Transverse colon (tissue), 4 donors: Measurements from ENCODE around the gene APMAP. TPM values are rescaled to one million over a fixed set of nuclear protein-coding genes. Genes with fewer than 3 reads are reported as not detected.

Experiments
- DNase-seq: peaks from one replicate; pipeline ENCODE4 v3.0.0-alpha.2; 2019
- H3K27ac ChIP-seq, 4 donors: fragments of 200-600 bp; sonication (generic); 2 replicates each; pipeline ENCODE4 v1.5.1; 2016 to 2018; ENCODE audit warnings: inconsistent platforms in 4 of 4
- H3K27me3 ChIP-seq: fragments of 200-600 bp; sonication (generic); 2 replicates; pipeline ENCODE4 v1.5.1; 2017; ENCODE audit warnings: inconsistent platforms
- H3K36me3 ChIP-seq, 4 donors: fragments of 200-600 bp; sonication (generic); 2 replicates each; pipeline ENCODE4 v1.5.1; 2017 to 2019; ENCODE audit warnings: inconsistent platforms in 4 of 4
- H3K4me1 ChIP-seq, 4 donors: fragments of 200-600 bp; sonication (generic); 2 replicates each; pipeline ENCODE4 v1.5.1; 2017 to 2020; ENCODE audit warnings: inconsistent platforms in 4 of 4
- H3K4me3 ChIP-seq, 4 donors: fragments of 200-600 bp; sonication (generic); 1 replicate in 1 of 4; 2 replicates in 3 of 4; pipeline versions ENCODE4 v1.5.1 to v1.6.1; 2017 to 2019; ENCODE audit warnings: inconsistent platforms in 4 of 4
- H3K9me3 ChIP-seq, 2 donors: fragments of 200-600 bp; sonication (generic); 2 replicates each; pipeline ENCODE4 v1.5.1; 2017 to 2019; ENCODE audit warnings: inconsistent platforms in 2 of 2
- EP300 ChIP-seq: sonication (generic); formaldehyde crosslinking; IDR thresholded peaks from one replicate; pipeline ENCODE4 v1.6.1; 2017; ENCODE audit warnings: antibody characterized with exemption, low read depth
- POLR2A ChIP-seq: fragments of 450-650 bp; IDR thresholded peaks from one replicate; pipeline ENCODE4 v1.6.1; 2016; ENCODE audit warnings: antibody characterized with exemption, mild to moderate bottlenecking, moderate library complexity
- POLR2AphosphoS5 ChIP-seq, 3 donors: sonication (generic); formaldehyde crosslinking; IDR thresholded peaks; one replicate each; pipeline ENCODE4 v1.6.1; 2016; ENCODE audit warnings: antibody characterized with exemption in 3 of 3
- WGBS, 2 donors: methylation state at CpG; one replicate each; pipeline ENCODE4 v1.1.5; 2018; ENCODE audit warnings: low coverage in 1 of 2; 5-methylcytosine and 5-hydroxymethylcytosine counted together
- in situ Hi-C, 4 donors: fragments of 200-750 bp; cut with MboI; loops; one replicate each; pipeline versions ENCODE4 v1.15.0 to v1.15.1; 2017; ENCODE audit warnings: low sequenced_read_pairs in 3 of 4, low pct_ligation_motif_present in 1 of 4, low pct_unique_long_range_greater_than_20kb in 1 of 4
- intact Hi-C: fragments of 100-400 bp; cut with DNase I; formaldehyde crosslinking; loops from one replicate; pipeline ENCODE4 v1.15.1; 2023; ENCODE audit warnings: low total_unique reads
- total RNA-seq, 4 donors: library from RNA; depleted of rRNA; stranded (reverse); fragments of >200 nt; gene quantifications; one replicate each; pipeline ENCODE4 v1.1.0, GENCODE V29; 2016
- TF ChIP-seq, protein P1 (sequence below), 5 experiments: fragments of 200-600 bp in 3 of 5; fragments of 450-650 bp in 2 of 5; sonication (generic) in 3 of 5; IDR thresholded peaks; 1 replicate in 2 of 5; 2 replicates in 3 of 5; pipeline ENCODE4 v1.5.1; 2016 to 2017; ENCODE audit warnings: antibody characterized with exemption in 5 of 5, inconsistent platforms in 3 of 5, mild to moderate bottlenecking in 2 of 5, moderate library complexity in 1 of 5

APMAP gene
- total RNA-seq, 4 donors from 2014 or later: 14.9 to 88.6 (median 50.2) TPM

DNA sequence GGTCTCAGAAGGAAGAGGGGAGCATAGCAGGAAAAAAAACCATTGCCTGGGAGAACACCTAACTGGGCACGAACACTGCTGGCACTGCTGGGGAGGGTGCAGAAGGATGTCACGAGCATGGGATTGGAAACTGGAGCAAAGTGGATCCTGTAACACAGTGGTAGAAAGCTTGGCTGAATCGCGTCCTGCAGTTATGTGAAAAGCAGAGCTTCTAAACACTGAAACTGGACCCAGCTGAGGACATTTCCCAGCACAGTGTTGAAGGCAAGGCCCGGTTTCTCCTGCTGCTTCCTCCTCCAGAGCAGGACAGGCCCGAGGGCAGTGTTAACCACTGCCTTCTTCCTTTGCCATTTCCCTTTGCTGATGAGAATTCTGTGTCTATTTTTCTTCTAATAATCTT is 6.7 kb downstream of the APMAP start:
- TF ChIP-seq POLR2AphosphoS5 (IDR thresholded peaks at IDR 0.05): no peak
- TF ChIP-seq EP300: no peak
- TF ChIP-seq POLR2A: no peak
- TF ChIP-seq, protein P1, sequence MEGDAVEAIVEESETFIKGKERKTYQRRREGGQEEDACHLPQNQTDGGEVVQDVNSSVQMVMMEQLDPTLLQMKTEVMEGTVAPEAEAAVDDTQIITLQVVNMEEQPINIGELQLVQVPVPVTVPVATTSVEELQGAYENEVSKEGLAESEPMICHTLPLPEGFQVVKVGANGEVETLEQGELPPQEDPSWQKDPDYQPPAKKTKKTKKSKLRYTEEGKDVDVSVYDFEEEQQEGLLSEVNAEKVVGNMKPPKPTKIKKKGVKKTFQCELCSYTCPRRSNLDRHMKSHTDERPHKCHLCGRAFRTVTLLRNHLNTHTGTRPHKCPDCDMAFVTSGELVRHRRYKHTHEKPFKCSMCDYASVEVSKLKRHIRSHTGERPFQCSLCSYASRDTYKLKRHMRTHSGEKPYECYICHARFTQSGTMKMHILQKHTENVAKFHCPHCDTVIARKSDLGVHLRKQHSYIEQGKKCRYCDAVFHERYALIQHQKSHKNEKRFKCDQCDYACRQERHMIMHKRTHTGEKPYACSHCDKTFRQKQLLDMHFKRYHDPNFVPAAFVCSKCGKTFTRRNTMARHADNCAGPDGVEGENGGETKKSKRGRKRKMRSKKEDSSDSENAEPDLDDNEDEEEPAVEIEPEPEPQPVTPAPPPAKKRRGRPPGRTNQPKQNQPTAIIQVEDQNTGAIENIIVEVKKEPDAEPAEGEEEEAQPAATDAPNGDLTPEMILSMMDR (IDR thresholded peaks at IDR 0.05): no peak
- no peaks in the 10 kb centered on the region for H3K27me3 ChIP-seq
- in situ Hi-C loops: loop anchor here in 2 of 4 donors (25.0 kb wide), 2 partner anchors 201 to 426 kb away; partner anchors contain the start of genes ENTPD6 (in 1 of the 2) and GINS1 (in 1 of the 2)
- H3K9me3 ChIP-seq: no peaks in the 10 kb centered on the region
- H3K4me3 ChIP-seq: no peak overlapping the region
- 55 to 62% methylated on average over 5 to 6 of the region's 6 CpGs for WGBS, 2 donors
- H3K27ac ChIP-seq: peak overlapping the region; percentile 65 to 76 (median 70)
- intact Hi-C loops: loop anchor here (5.0 kb wide), 1 partner anchor 191 kb away; no protein-coding TSS in a partner anchor
- DNase-seq: peak; percentile 34
- peaks cover 0 to 15% (median 4%) of the 10 kb centered on the region in 4 donors for H3K36me3 ChIP-seq
- peaks cover 4 to 30% (median 17%) of the 10 kb centered on the region in 4 donors for H3K4me1 ChIP-seq

DNA sequence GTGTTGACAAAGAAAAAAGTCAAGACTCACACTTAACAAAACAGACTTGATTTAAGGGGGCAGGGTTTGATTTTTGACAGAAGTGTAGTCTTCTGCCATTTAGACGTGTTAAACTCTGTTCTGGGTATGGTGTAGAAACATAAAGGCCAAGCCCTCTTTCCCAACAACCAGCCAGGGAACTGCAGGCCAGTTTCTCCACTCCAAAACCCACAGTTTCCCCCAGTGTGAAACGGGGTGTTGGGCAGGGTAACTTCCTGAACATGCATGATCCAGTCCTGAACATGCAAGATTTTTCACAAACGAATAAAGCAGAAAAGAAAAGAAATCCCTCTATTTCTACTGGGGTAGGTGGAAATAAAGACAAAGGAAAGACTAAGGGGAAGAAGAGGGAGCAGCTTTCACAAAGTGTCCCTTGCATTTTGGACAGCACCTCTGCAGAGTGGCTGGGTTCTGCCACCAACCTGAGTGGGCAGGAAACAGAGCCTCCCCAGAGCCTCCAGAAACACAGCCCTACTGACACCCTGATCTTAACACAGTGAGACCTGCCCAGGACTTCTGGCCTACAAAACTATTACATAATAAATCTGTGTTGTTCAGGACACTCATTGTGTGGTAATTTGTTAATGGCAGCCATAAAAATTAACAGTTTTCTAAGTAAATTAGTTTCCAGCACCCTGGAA is 7.5 kb downstream of the APMAP start:
- TF ChIP-seq EP300 (no peak), POLR2A (no peak), POLR2AphosphoS5 (IDR thresholded peaks at IDR 0.05) (no peak)
- TF ChIP-seq, protein P1 (IDR thresholded peaks at IDR 0.05): no peak
- Histone ChIP-seq H3K27me3 (no peaks in the 10 kb centered on the region), H3K4me3 (no peak overlapping the region), H3K27ac (peak overlapping the region; percentile 65 to 76 (median 70)), H3K4me1 (peaks cover 0 to 25% (median 16%) of the 10 kb centered on the region in 4 donors), H3K36me3 (peaks cover 0 to 22% (median 4%) of the 10 kb centered on the region in 4 donors), H3K9me3 (no peaks in the 10 kb centered on the region)
- peak; percentile 35 for DNase-seq
- WGBS, 2 donors: 34 to 41% methylated on average over 3 of the region's 3 CpGs
- intact Hi-C loops (loop anchor here (5.0 kb wide), 1 partner anchor 192 kb away; no protein-coding TSS in a partner anchor), in situ Hi-C loops (loop anchor here in 2 of 4 donors (25.0 kb wide), 2 partner anchors 202 to 427 kb away; partner anchors contain the start of genes ENTPD6 (in 1 of the 2) and GINS1 (in 1 of the 2))

DNA sequence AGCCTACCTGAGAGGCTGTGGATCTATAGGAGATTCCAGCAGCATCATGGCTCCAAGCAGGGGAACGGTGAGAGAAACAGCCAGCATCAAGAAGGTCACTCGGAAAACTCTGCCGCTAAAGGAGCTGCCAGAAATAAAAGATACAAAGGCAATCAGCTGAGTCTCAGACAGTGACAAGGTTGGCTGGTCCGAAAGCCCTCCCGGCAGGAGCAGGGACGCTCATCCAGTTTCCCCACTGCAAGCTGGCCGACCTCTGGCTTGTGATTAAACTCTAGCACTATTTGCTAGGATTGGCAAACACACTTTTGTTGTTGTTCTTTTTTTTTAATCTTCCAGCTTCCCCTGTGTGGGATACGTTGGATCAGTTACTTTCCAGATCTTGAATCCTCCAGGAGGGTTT is 8.7 kb downstream of the APMAP start:
- Histone ChIP-seq H3K4me3 (no peak overlapping the region), H3K4me1 (peaks cover 0 to 25% (median 16%) of the 10 kb centered on the region in 4 donors), H3K9me3 (no peaks in the 10 kb centered on the region), H3K27me3 (no peaks in the 10 kb centered on the region), H3K27ac (no peak overlapping the region), H3K36me3 (peaks cover 0 to 22% (median 4%) of the 10 kb centered on the region in 4 donors)
- WGBS, 2 donors: 92 to 96% methylated on average over 2 to 8 of the region's 8 CpGs
- DNase-seq: no peak
- TF ChIP-seq, protein P1 (IDR thresholded peaks at IDR 0.05): no peak
- TF ChIP-seq EP300 (no peak), POLR2AphosphoS5 (IDR thresholded peaks at IDR 0.05) (no peak), POLR2A (no peak)
- intact Hi-C loops (no loop called here), in situ Hi-C loops (loop anchor here in 2 of 4 donors (25.0 kb wide), 2 partner anchors 203 to 428 kb away; partner anchors contain the start of genes ENTPD6 (in 1 of the 2) and GINS1 (in 1 of the 2))

DNA sequence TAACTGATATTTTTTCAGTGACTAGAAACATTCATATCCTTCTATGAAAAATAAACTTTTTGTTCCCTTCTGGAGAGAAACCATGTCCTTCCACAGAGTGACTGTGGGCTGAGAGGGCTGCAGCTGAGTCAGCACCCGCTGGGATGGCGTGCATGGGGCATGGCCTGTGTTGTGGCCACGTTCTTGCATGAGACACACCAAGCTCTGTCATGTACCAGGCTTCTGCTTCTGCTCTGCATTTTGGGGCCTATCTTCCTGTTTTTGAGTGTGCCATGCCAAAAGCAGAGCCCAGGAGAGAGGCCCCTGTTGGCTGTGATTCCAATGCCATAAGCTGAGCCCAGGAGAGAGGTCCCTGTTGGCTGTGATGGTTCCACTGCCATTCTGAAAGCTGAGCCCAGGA is 10.8 kb downstream of the APMAP start:
- no peak overlapping the region for H3K27ac ChIP-seq
- no peaks in the 10 kb centered on the region for H3K27me3 ChIP-seq
- H3K4me3 ChIP-seq: no peak overlapping the region
- no peak for TF ChIP-seq EP300
- TF ChIP-seq POLR2A: no peak
- TF ChIP-seq, protein P1 (IDR thresholded peaks at IDR 0.05): no peak
- TF ChIP-seq POLR2AphosphoS5 (IDR thresholded peaks at IDR 0.05): no peak
- H3K36me3 ChIP-seq: peaks cover 0 to 23% (median 4%) of the 10 kb centered on the region in 4 donors
- intact Hi-C loops (no loop called here), in situ Hi-C loops (loop anchor here in 2 of 4 donors (25.0 kb wide), 2 partner anchors 206 to 431 kb away; partner anchors contain the start of genes ENTPD6 (in 1 of the 2) and GINS1 (in 1 of the 2))
- WGBS, 2 donors: 91% methylated on average over 3 of the region's 3 CpGs; no CpG with 5 or more reads in 1 of the 2 donors
- no peaks in the 10 kb centered on the region for H3K9me3 ChIP-seq
- DNase-seq: peak; percentile 39
- peaks cover 0 to 25% (median 16%) of the 10 kb centered on the region in 4 donors for H3K4me1 ChIP-seq
